GM12872 (cell line): ENCODE results near the gene ZFHX3.

Experiments used
- CTCF ChIP-seq: IDR thresholded peaks from 3 replicates; pipeline ENCODE4 v1.5.1; 2011; ENCODE audit warnings: low read depth, mild to moderate bottlenecking, low read length, moderate library complexity; ENCODE audit not compliant: insufficient read depth

ZFHX3 gene

GRCh38 chr16:72909196-72909595, 138.7 kb downstream of the ZFHX3 start:
- no peak for TF ChIP-seq CTCF

DNA sequence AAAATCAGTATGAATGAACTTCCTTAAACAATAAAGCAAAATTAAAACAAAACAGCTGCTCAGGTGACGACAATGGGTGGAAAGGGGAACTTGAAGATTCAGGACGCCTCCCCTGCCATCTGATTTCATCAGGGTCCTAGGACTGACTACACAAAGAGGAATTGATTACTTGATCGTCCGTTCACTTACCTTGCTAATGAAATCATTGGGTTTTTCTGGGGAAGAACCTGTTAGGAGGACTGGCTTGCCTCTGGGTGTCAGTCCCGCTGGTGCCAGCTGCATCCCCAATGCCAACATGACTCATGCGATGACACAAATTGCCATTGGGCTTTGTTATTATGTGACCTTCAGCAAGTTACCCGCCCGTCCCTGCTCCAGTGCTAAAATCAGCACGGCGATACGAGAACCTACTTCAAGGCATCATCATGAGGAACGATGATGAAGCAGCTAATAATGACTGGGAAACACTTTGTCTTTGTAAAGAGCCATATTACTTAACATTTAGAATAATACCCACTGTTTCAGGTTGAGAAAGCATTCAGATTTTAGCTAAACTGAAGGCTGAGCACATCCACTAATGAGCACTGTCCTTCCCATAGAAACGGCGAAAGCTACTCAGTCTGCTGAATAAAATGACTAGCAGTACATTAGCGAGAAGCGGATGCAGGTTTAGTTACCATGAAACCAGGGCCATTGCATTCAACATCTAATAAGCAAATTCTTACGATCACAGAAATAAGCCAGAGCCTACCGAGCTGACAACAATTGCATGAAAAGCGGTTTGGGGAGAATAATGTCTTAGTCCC, 139.4 kb downstream of the ZFHX3 start:
- no peak for TF ChIP-seq CTCF

DNA sequence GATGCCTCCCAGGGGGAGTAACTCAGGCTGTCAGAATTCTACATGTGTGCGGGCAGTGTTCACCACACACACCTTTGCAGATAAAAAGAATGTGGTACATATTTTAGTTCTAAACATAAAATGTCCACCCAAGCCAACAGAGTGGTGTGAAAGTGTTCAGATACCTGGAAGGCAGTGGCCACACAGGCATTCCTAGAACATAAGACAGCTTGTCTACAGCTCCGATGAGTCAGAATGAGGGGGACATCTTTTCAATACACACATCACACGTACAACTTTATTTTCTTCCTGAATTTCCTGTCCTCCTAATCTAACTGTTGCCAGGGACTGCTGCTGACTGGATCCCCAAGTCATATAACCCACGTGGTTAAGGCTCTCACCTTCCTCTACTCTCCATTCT, 142.3 kb downstream of the ZFHX3 start:
- no peak for TF ChIP-seq CTCF

DNA sequence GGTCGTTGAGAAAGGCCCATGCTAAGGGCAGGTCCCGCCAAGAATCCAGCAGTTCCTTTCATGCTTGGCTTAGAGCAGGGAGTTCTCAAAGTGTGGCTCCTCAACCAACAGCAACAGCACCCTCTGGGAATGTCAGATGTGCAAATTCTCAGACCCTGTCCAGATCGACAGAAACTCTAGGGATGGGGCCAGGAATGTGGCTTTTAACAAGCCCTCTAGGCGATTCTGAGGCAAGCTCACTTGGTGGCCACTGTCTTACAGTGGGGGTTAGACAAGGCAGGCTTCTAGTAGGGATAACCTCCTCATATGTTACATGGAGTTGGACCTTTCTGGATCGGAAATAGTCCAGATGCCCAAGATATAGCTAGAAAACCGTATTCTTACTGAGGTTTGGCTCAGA, 144.8 kb downstream of the ZFHX3 start:
- TF ChIP-seq CTCF, result no peak

DNA sequence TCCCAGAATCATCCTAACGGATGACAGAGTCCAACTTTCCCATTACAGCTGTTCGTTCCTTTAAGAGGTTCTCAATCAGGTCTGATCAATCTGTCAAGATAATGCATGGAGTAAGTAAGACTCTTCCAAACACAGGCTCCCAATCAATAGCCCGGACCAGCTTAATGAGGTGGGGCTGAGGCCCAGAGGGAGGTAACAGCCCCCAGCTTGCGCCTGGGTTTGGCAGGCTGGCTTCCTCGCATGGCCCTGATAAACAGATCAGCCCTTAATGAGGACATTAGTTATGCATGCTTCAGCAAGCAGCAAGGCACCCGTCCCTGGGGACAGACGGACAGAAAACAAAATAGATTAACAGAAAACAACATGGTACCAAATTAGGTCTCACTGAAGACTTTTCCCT, 145.7 kb downstream of the ZFHX3 start:
- TF ChIP-seq CTCF, result no peak

GRCh38 chr16:72901000-72901627, 146.8 kb downstream of the ZFHX3 start:
- TF ChIP-seq CTCF, result no peak

GRCh38 chr16:72898216-72898825, 149.6 kb downstream of the ZFHX3 start:
- no peak for TF ChIP-seq CTCF
